ENCODE measurements around the gene DKK1. TPM values are rescaled to one million over a fixed set of nuclear protein-coding genes. Genes with fewer than 3 reads are reported as not detected.

Gene DKK1
- polyA plus RNA-seq, 1 donor = 2.7 TPM

DNA sequence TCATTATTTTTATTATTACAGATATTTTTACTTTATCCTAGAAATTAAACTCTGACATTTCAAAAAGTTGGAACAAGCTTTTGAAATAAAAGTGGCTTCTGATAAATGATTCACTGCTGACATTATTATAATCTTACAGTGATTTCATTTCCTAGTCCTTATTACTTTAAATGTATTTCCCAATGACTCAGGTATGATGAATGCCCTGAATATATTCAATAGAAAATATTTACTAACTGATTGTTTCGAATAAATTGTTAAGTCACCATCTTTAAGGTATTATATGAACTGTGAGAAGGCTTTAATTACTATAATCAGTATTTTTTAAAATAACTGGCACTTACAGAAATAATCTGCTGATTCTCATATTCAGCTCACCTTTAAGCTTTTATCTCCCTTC, 21.6 kb downstream of the DKK1 start:
- DNase-seq = no peak
- Histone ChIP-seq H3K27me3 (ENCODE audit: control insufficient read depth, insufficient read depth, low read length) (no peaks in the 10 kb centered on the region), H3K4me3 (ENCODE audit: low read length) (no peak overlapping the region), H3K4me1 (ENCODE audit: control insufficient read depth, insufficient read depth, low read length) (peaks cover 3% of the 10 kb centered on the region), H3K9me3 (ENCODE audit: control insufficient read depth, low read depth, low read length) (no peaks in the 10 kb centered on the region), H3K27ac (ENCODE audit: low read length) (no peak overlapping the region), H3K36me3 (ENCODE audit: control insufficient read depth, insufficient read depth, low read length) (no peaks in the 10 kb centered on the region)
- WGBS (ENCODE audit: insufficient coverage, low lambda C conversion rate) = no CpG with 5 or more reads among the region's 1 CpG

DNA sequence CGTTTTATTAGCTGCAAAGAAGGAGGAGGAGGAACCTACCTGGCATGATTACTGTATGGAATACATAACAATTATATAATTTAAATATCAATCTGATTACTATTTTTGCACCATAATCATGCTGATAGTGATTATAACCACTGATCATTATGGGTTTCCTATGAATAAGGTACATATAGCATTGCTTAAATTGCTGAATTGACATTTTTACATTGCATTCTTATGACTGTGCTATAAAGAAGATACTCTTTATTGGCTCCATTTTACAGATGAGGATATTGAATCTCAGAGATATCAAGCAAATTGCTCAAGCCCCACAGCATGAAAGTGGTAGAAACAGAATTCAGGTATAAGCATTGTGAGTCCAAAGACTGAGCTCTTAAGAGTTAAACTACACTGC, 23.1 kb downstream of the DKK1 start:
- H3K27me3 ChIP-seq (ENCODE audit: control insufficient read depth, insufficient read depth, low read length) = no peaks in the 10 kb centered on the region
- DNase-seq = no peak
- no peaks in the 10 kb centered on the region for H3K9me3 ChIP-seq (ENCODE audit: control insufficient read depth, low read depth, low read length)
- H3K27ac ChIP-seq (ENCODE audit: low read length) = no peak overlapping the region
- no CpG with 5 or more reads among the region's 1 CpG for WGBS (ENCODE audit: insufficient coverage, low lambda C conversion rate)
- no peaks in the 10 kb centered on the region for H3K36me3 ChIP-seq (ENCODE audit: control insufficient read depth, insufficient read depth, low read length)
- H3K4me3 ChIP-seq (ENCODE audit: low read length) = no peak overlapping the region
- H3K4me1 ChIP-seq (ENCODE audit: control insufficient read depth, insufficient read depth, low read length) = peaks cover under 1% of the 10 kb centered on the region

DNA sequence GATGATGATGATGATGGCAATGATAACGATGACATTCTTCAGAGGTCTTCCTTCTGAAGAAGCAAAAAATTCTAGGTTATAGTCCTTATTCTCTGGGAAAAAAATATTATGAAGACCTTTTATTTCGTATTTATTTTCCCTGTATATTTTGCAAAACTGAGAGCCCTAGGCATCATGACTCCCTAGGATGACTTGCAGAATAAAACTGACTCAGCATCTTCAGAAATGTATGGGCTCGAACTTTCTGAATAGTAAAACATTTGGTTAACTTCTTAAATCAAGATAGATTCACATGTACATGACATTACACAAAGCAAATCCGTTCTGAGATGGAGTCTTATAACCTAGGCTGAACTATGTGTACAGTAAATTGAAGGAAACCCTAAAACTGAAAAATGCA, 29.4 kb downstream of the DKK1 start:
- H3K4me1 ChIP-seq (ENCODE audit: control insufficient read depth, insufficient read depth, low read length) = no peaks in the 10 kb centered on the region
- no peak for DNase-seq
- 80% methylated on average over 2 of the region's 4 CpGs for WGBS (ENCODE audit: insufficient coverage, low lambda C conversion rate)
- H3K4me3 ChIP-seq (ENCODE audit: low read length) = no peak overlapping the region
- peaks cover 15% of the 10 kb centered on the region for H3K9me3 ChIP-seq (ENCODE audit: control insufficient read depth, low read depth, low read length)
- no peaks in the 10 kb centered on the region for H3K27me3 ChIP-seq (ENCODE audit: control insufficient read depth, insufficient read depth, low read length)
- no peaks in the 10 kb centered on the region for H3K36me3 ChIP-seq (ENCODE audit: control insufficient read depth, insufficient read depth, low read length)
- no peak overlapping the region for H3K27ac ChIP-seq (ENCODE audit: low read length)

DNA sequence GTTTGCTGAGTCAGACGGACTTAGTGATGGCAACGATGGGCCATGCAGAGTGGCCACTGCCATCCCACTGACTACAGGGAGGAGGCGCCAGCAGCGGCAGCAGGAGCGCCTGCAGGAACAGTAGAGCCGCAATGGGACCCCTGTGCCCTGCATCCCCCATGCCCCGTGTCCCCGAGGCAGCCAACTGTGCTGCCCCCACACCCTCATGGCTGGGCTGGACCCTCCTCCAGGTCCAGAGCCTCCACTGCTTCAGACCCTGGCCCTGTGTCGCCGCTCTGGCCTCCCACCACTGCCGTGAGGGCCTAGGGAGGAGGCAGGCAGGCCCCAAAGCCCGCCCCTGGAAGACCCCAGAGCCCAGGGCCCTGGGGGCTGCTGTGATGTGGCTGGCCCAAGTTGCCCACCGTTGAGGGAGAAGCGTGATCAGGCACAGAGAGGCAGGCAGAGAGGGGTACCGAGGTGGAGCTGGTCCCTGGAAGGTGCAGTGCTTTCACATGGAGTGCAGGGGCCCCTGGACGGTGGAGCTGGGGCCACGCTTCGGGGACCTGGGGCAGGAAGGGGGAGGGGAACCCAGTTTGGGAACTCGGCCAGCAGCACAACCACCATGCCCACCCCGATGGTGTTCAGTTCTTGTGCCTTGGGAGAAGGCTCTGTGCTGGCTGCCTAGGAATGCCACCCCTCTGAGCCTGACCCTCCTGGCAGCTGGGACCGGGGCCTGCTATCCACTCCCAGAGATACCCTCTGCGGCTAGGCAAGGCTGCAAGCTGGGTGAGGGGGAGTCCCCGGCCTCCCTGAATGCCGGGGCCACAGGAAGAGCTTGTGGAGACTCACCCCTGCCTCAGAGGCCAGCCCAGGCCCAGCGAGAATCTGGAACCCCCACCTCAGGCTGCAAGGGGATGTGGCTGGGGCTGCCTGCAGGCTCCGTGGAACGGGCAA, 32.6 kb downstream of the DKK1 start:
- Histone ChIP-seq H3K9me3 (ENCODE audit: control insufficient read depth, low read depth, low read length) (peaks cover 15% of the 10 kb centered on the region), H3K4me1 (ENCODE audit: control insufficient read depth, insufficient read depth, low read length) (no peaks in the 10 kb centered on the region), H3K4me3 (ENCODE audit: low read length) (no peak overlapping the region), H3K27me3 (ENCODE audit: control insufficient read depth, insufficient read depth, low read length) (no peaks in the 10 kb centered on the region), H3K27ac (ENCODE audit: low read length) (no peak overlapping the region), H3K36me3 (ENCODE audit: control insufficient read depth, insufficient read depth, low read length) (no peaks in the 10 kb centered on the region)
- DNase-seq = no peak
- WGBS (ENCODE audit: insufficient coverage, low lambda C conversion rate) = no CpG with 5 or more reads among the region's 27 CpGs

DNA sequence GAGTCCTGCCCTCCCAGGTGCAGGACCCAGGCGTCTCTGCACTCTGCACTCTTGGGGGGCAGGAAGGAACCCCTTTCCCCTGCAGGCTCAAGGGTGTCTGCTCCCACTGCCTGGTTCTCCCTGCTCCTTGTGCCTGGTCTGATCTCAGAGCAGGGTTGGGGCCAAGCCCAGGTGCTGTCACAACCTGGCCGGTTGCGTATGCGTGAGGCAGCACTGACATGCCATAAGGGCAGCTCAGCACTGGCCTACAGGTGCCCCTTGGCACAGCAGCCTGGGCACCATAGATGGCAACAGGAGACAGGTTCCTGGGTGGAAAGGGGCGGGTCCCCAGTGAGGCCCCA, 33.2 kb downstream of the DKK1 start:
- no peaks in the 10 kb centered on the region for H3K4me1 ChIP-seq (ENCODE audit: control insufficient read depth, insufficient read depth, low read length)
- peaks cover 15% of the 10 kb centered on the region for H3K9me3 ChIP-seq (ENCODE audit: control insufficient read depth, low read depth, low read length)
- H3K4me3 ChIP-seq (ENCODE audit: low read length) = no peak overlapping the region
- no CpG with 5 or more reads among the region's 5 CpGs for WGBS (ENCODE audit: insufficient coverage, low lambda C conversion rate)
- no peak overlapping the region for H3K27ac ChIP-seq (ENCODE audit: low read length)
- DNase-seq = no peak
- no peaks in the 10 kb centered on the region for H3K36me3 ChIP-seq (ENCODE audit: control insufficient read depth, insufficient read depth, low read length)
- H3K27me3 ChIP-seq (ENCODE audit: control insufficient read depth, insufficient read depth, low read length) = no peaks in the 10 kb centered on the region

DNA sequence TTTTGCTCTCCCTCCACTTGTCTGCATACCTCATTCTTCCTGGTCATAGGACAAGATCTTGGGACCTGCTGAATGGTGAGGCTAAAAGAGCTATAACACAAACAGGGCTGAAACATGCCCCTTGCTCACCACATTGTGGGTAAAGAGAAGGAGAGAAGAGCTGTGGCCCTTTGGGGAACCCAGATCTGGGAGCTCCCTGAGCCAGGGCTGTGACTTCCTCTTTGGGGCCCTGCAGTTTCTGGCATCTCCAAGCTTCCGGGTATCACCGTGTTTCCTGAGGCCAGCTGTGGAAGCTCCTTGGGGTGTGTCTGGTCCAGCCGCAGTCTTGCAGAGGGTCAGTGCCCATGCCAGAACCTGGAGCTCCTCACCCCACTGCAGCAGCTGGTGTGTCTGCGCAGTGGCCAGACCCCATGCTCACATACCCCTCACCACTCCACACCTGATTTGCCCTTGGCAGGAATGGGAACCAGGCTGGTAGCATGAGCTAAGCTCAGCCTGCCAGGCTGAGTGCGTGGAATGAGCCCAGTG, 34.0 kb downstream of the DKK1 start:
- no peak for DNase-seq
- Histone ChIP-seq H3K36me3 (ENCODE audit: control insufficient read depth, insufficient read depth, low read length) (no peaks in the 10 kb centered on the region), H3K27ac (ENCODE audit: low read length) (no peak overlapping the region), H3K9me3 (ENCODE audit: control insufficient read depth, low read depth, low read length) (peaks cover 15% of the 10 kb centered on the region), H3K4me1 (ENCODE audit: control insufficient read depth, insufficient read depth, low read length) (no peaks in the 10 kb centered on the region), H3K4me3 (ENCODE audit: low read length) (no peak overlapping the region), H3K27me3 (ENCODE audit: control insufficient read depth, insufficient read depth, low read length) (no peaks in the 10 kb centered on the region)
- WGBS (ENCODE audit: insufficient coverage, low lambda C conversion rate) = no CpG with 5 or more reads among the region's 5 CpGs

DNA sequence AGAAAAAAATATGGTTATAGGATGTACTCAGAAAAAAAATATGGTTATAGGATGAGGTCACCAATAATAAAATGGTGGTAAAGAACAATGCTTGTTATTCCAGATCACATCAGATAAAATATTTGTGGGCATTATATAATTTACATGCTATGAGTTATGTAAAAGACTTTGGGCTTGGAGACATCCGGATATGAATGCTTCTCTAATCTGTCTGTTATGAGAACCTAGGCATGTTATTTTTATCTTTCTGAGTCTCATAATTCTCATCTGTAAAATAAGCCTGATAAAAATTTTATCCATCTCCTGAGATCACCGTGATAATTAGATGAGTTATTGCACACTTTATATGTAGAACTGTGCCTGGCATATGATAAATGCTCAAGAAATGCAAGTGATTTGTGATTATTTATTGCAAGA, 37.8 kb downstream of the DKK1 start:
- Histone ChIP-seq H3K36me3 (ENCODE audit: control insufficient read depth, insufficient read depth, low read length) (no peaks in the 10 kb centered on the region), H3K4me3 (ENCODE audit: low read length) (no peak overlapping the region), H3K9me3 (ENCODE audit: control insufficient read depth, low read depth, low read length) (peaks cover 9% of the 10 kb centered on the region), H3K27me3 (ENCODE audit: control insufficient read depth, insufficient read depth, low read length) (no peaks in the 10 kb centered on the region), H3K27ac (ENCODE audit: low read length) (no peak overlapping the region), H3K4me1 (ENCODE audit: control insufficient read depth, insufficient read depth, low read length) (no peaks in the 10 kb centered on the region)
- DNase-seq = no peak
- no CpG with 5 or more reads among the region's 2 CpGs for WGBS (ENCODE audit: insufficient coverage, low lambda C conversion rate)

DNA sequence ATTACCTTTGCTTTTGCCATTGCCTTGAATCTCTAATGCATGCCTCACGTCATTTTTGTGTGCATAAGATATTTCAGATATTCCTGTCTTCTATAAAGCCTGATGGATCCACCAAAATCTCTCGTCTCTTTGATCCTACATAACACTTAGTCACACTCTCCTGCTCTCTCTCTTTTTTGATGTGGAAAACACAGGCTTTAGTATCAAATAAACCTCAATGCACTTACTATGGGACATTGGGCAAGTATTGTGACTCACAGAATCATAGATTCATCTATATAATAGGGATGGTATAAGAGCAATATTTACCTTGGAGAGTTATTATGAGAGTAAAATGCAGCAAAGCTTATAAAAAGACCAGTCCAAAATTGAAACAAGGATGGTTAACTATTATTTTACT, 39.1 kb downstream of the DKK1 start:
- no peak for DNase-seq
- Histone ChIP-seq H3K9me3 (ENCODE audit: control insufficient read depth, low read depth, low read length) (no peaks in the 10 kb centered on the region), H3K27ac (ENCODE audit: low read length) (no peak overlapping the region), H3K36me3 (ENCODE audit: control insufficient read depth, insufficient read depth, low read length) (no peaks in the 10 kb centered on the region), H3K27me3 (ENCODE audit: control insufficient read depth, insufficient read depth, low read length) (no peaks in the 10 kb centered on the region), H3K4me1 (ENCODE audit: control insufficient read depth, insufficient read depth, low read length) (no peaks in the 10 kb centered on the region), H3K4me3 (ENCODE audit: low read length) (no peak overlapping the region)
- WGBS (ENCODE audit: insufficient coverage, low lambda C conversion rate) = 100% methylated on average over 2 of the region's 2 CpGs

DNA sequence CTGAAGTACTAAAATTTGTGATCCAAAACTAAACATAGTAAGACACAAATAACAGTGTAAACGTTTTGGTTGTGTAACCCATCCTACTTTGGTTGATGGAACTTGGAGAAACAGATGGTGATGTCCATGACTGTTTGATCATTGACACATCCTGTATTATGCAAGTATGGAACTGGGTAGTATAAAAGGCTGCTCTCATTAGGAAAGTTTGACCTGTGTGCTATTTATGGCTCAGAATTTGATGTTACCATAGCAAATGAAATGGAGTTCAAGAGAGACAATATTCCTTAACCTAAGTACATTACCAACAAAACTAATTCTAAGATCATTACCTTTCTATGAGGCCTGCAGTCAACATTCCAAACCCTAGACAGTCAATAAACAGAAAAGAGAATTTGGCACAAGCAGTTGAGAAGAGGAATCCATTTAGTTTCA, 39.9 kb downstream of the DKK1 start:
- DNase-seq = no peak
- Histone ChIP-seq H3K36me3 (ENCODE audit: control insufficient read depth, insufficient read depth, low read length) (no peaks in the 10 kb centered on the region), H3K4me3 (ENCODE audit: low read length) (no peak overlapping the region), H3K4me1 (ENCODE audit: control insufficient read depth, insufficient read depth, low read length) (no peaks in the 10 kb centered on the region), H3K27ac (ENCODE audit: low read length) (no peak overlapping the region), H3K9me3 (ENCODE audit: control insufficient read depth, low read depth, low read length) (no peaks in the 10 kb centered on the region), H3K27me3 (ENCODE audit: control insufficient read depth, insufficient read depth, low read length) (no peaks in the 10 kb centered on the region)
- no CpG with 5 or more reads among the region's 1 CpG for WGBS (ENCODE audit: insufficient coverage, low lambda C conversion rate)

DNA sequence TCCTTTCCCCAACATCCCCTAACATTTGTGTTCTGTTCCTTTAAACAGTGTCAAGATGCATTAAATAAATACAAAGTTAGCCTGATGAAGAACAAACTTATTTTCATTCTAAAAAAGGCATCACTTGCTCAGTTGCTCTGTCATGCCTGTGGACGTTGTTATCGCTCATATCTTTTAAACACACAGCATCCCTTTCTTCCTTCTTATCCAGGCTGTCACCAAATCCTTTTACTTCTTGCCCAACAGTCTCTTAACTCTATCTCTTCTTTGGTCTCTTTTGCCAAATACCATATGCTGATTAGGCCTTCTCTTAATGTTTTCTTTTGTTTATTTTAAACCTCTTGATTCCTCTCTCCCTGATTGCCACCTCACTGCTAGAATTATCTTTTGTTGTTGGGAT, 43.9 kb downstream of the DKK1 start:
- Histone ChIP-seq H3K4me1 (ENCODE audit: control insufficient read depth, insufficient read depth, low read length) (no peaks in the 10 kb centered on the region), H3K36me3 (ENCODE audit: control insufficient read depth, insufficient read depth, low read length) (no peaks in the 10 kb centered on the region), H3K9me3 (ENCODE audit: control insufficient read depth, low read depth, low read length) (no peaks in the 10 kb centered on the region), H3K4me3 (ENCODE audit: low read length) (no peak overlapping the region), H3K27me3 (ENCODE audit: control insufficient read depth, insufficient read depth, low read length) (no peaks in the 10 kb centered on the region), H3K27ac (ENCODE audit: low read length) (no peak overlapping the region)
- 38% methylated on average over 2 of the region's 2 CpGs for WGBS (ENCODE audit: insufficient coverage, low lambda C conversion rate)
- no peak for DNase-seq

DNA sequence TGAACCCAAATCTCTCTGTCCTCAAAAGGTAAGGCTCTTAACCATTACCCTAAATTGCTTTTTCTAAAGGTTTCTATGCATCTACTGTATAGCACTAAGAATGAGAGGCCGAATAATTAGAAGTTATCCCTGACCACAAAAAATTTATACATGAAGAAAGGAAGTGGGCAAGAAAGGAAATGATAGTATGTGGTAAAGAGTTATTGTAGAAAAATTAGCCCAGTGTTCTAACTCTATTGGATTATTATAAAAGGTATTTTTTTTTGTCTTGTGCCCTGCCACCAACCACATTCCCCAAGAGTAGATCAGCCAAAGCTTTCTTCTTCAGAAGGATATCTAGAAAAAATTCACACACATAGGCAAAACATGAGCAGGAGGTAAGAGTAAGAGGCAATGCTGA, 45.4 kb downstream of the DKK1 start:
- DNase-seq = no peak
- Histone ChIP-seq H3K27me3 (ENCODE audit: control insufficient read depth, insufficient read depth, low read length) (no peaks in the 10 kb centered on the region), H3K4me1 (ENCODE audit: control insufficient read depth, insufficient read depth, low read length) (no peaks in the 10 kb centered on the region), H3K27ac (ENCODE audit: low read length) (no peak overlapping the region), H3K36me3 (ENCODE audit: control insufficient read depth, insufficient read depth, low read length) (no peaks in the 10 kb centered on the region), H3K9me3 (ENCODE audit: control insufficient read depth, low read depth, low read length) (no peaks in the 10 kb centered on the region), H3K4me3 (ENCODE audit: low read length) (no peak overlapping the region)
- 100% methylated on average over 1 of the region's 1 CpG for WGBS (ENCODE audit: insufficient coverage, low lambda C conversion rate)

All from large intestine (tissue), 3 donors.